Activated T-cell treated with anti-CD3 and anti-CD28 coated beads, Interleukin-2, amount 50 U/mL, for 4 hours (primary cell): ENCODE results near the gene BRAF. TPM values are rescaled to one million over a fixed set of nuclear protein-coding genes. Genes with fewer than 3 reads are reported as not detected.

Experiments
- ATAC-seq, 2 donors: fragments of 200-7000 bp; cut with Tn5 transposase; one replicate each; pipeline ENCODE4 v1.10.0; 2021
- DNase-seq: peaks from one replicate; pipeline ENCODE4 v3.0.0-alpha.2; 2020
- H3K27me3 Mint-ChIP-seq: one replicate; pipeline ENCODE4 v1.8.0; 2021; ENCODE audit warnings: low read depth, mixed read lengths
- H3K36me3 Mint-ChIP-seq: one replicate; pipeline ENCODE4 v1.8.0; 2022; ENCODE audit warnings: mixed read lengths; ENCODE audit not compliant: insufficient read depth
- H3K4me1 Mint-ChIP-seq: one replicate; pipeline ENCODE4 v1.8.0; 2021; ENCODE audit warnings: low read depth, mixed read lengths
- H3K4me3 Mint-ChIP-seq: one replicate; pipeline ENCODE4 v1.8.0; 2021; ENCODE audit warnings: mild to moderate bottlenecking, moderate library complexity, mixed read lengths
- H3K9me3 Mint-ChIP-seq: one replicate; pipeline ENCODE4 v1.8.0; 2021; ENCODE audit warnings: mixed read lengths
- total RNA-seq, 3 donors: library from RNA; stranded (reverse); gene quantifications; one replicate each; pipeline ENCODE4 v1.2.1, GENCODE V29; 2021

Gene BRAF
- total RNA-seq, 3 donors from 2014 or later, result 27.2 to 29.7 (median 27.8) TPM

DNA sequence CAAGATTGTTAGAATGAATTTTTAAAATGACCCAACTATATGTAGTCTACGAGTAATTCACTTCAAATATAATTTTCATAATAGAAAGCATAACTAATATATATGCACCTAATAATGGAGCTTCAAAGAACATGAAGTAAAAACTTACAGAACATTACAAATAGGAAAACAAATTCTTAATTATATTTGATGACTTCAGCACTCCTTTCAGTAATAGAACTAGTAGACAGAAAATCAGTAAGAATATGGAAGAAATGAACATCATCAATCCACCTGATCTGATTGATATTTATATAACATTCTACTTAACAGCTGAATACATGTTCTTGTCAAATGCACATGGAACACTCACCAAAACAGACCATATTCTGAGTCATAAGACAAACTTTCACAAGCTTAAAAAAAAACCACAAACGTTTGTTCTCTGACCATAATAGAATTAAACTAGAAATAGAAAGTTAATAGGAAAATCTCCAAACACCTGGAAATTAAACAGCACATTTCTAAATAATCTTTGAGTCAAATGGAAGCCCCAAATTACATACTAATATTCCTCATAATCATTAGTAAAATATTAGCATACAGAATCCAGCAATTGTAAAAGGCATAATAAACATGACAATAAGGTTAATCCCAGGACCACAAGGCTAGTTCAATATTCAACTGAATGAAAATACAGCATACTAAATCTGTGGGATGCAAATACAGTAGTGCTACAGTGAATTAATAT, 48.0 kb downstream of the BRAF start:
- no peaks in the 10 kb centered on the region for H3K9me3 Mint-ChIP-seq

DNA sequence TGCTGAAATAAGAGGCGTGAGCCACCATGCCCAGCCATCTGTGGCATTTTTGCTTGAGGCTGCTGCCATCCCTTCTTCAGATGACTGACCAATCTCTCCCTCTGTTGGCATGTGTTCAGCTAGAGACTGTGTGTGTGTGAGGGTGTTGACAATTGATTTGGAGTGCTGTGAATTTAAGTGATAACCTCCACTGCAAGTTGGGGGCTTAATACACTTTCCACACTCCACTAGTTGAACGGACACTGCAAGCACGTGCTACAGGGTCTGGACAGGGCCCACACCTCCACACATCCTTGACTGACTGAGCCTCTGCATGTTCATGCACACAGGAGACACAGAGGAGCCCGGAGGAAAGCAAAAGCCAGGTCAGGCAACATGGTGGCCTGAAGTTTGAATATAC, 51.3 kb downstream of the BRAF start:
- ATAC-seq, result no peak
- peaks cover 15% of the 10 kb centered on the region for H3K36me3 Mint-ChIP-seq
- H3K4me1 Mint-ChIP-seq, result peaks cover 57% of the 10 kb centered on the region
- H3K9me3 Mint-ChIP-seq, result no peaks in the 10 kb centered on the region
- no peak for DNase-seq
- no peaks in the 10 kb centered on the region for H3K27me3 Mint-ChIP-seq
- H3K4me3 Mint-ChIP-seq, result no peak overlapping the region

More for the DNA sequence above, 48.0 kb downstream of the BRAF start:
- DNase-seq (no peak), ATAC-seq (peak in 1 of 2 donors; percentile 65)
- H3K36me3 Mint-ChIP-seq, result peaks cover 21% of the 10 kb centered on the region
- no peaks in the 10 kb centered on the region for H3K27me3 Mint-ChIP-seq
- peaks cover 54% of the 10 kb centered on the region for H3K4me1 Mint-ChIP-seq
- H3K4me3 Mint-ChIP-seq, result no peak overlapping the region

DNA sequence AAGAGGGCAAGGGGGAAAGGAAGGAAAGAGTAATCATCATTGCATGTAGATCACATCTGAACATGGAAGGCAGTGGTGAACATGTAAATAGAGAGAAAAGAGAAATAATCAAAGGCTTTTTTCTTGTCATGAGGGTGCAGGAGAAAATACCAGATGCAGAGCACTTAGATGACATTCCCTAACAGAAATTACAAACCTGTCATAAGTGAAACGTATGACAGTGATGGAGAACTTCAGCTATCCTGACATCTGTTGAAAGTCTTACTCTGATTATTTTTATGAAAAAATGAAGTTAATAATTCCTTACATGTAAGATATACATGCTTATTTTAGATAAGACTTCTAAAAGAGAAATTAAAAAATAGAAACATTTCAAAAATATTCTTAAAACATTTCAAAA, 54.7 kb downstream of the BRAF start:
- Mint-ChIP-seq H3K27me3 (no peaks in the 10 kb centered on the region), H3K36me3 (peaks cover 11% of the 10 kb centered on the region), H3K4me3 (no peak overlapping the region), H3K9me3 (no peaks in the 10 kb centered on the region), H3K4me1 (peaks cover 40% of the 10 kb centered on the region)
- ATAC-seq (no peak), DNase-seq (no peak)

DNA sequence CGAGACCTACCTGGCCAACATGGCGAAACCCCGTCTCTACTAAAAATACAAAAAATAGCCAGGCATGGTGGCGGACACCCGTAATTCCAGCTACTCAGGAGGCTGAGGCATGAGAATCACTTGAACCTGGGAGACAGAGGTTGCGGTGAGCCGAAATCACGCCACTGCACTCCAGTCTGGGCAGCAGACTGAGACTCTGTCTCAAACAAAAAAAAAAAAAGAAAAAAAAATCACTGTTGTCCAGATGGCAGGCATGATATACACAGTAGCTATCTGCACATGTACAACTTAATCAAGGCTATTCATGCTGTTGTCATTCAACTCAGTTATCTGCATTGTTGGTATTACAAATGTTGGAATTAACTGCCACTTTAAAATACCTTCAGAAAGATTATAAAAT, 55.3 kb downstream of the BRAF start:
- peaks cover 4% of the 10 kb centered on the region for H3K9me3 Mint-ChIP-seq
- H3K4me1 Mint-ChIP-seq, result peaks cover 42% of the 10 kb centered on the region
- DNase-seq, result no peak
- H3K4me3 Mint-ChIP-seq, result no peak overlapping the region
- peaks cover 12% of the 10 kb centered on the region for H3K36me3 Mint-ChIP-seq
- no peaks in the 10 kb centered on the region for H3K27me3 Mint-ChIP-seq
- no peak for ATAC-seq

DNA sequence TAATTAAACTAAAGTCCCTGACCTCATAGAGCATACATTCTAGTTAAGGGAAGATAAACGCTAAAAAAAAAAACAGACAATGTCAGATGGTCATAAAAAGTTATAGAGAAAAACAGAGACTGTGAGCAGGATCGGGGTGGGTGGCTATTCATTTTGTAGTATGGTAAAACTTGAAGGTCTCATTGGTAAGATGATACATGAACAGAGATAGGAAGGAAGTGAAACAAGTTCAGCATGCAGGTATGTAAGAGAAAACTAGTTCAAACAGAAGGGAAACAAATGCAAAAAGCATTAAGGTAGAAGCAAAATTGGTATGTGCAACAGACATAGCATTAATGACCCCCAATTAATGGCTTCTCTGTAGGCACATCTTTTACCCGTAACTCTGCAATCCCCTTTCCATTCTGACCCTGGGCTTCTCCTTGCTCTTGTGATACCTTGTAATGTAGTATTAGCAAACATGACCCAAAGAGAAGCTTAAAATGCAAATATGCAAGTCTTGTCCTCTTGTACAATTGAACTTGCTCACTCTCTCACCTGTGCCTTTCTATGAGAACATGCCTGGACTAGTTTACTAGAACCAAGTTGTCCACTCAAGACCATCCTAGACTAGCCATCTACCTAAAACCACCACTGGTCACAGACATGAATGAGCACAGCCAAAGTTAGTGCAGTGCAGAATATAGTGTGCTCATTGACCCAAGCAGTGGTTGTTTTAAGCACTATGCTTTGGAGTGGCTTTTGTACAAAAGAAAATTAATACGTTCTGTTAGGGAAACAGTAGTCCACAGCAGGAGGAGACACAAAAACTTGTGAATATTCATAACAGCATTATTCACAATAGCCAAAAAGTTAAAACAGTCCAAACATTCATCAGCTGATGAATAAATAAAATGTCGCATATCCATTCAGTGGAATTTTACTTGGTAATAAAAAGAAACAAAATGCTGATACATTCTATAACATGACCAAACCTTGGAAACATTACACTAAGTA, 57.0 kb downstream of the BRAF start:
- peaks cover 17% of the 10 kb centered on the region for H3K36me3 Mint-ChIP-seq
- H3K4me3 Mint-ChIP-seq, result no peak overlapping the region
- DNase-seq (no peak), ATAC-seq (no peak)
- H3K9me3 Mint-ChIP-seq, result peaks cover 8% of the 10 kb centered on the region
- H3K4me1 Mint-ChIP-seq, result peaks cover 48% of the 10 kb centered on the region
- H3K27me3 Mint-ChIP-seq, result no peaks in the 10 kb centered on the region

DNA sequence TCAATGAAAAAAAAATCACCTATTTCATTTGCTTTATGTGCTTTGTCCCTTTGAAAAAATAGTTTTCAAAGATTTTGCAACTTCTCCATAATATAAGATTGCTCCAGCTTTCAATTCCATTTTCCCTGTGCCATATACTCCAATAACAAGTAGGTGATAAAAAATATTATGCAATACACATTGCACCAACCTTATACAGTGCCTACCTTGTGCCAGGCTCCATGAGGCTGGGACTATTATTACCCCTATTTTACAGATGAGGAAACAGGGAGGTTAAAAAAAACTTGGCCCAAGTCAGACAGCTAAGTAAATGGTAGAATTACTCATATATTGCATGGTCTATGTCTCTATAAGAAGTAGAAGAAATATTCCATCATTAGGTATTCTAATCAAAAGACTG, 57.8 kb downstream of the BRAF start:
- Mint-ChIP-seq H3K9me3 (peaks cover 8% of the 10 kb centered on the region), H3K4me1 (peaks cover 49% of the 10 kb centered on the region), H3K36me3 (peaks cover 17% of the 10 kb centered on the region), H3K27me3 (no peaks in the 10 kb centered on the region), H3K4me3 (no peak overlapping the region)
- no peak for DNase-seq
- ATAC-seq, result no peak

DNA sequence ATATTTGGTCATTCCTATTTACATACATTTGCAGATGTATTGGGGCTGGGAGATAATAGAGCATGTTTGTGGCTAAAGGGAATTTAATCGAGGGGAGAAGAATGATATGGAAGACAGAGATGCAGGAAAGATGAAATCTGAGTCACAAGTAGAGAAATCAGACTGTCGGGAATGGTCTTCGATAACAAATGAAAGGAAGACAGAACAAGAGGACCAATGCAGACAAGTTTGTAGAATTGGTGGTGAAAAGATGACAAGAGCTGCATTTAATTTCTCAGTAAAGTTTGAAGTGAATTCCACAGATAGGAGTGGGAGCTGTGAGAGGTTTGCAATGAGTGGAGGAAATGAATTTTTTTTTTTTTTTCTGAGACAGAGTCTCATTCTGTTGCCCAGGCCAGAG, 60.0 kb downstream of the BRAF start:
- Mint-ChIP-seq H3K9me3 (peaks cover 8% of the 10 kb centered on the region), H3K4me1 (peaks cover 49% of the 10 kb centered on the region)
- no peak for DNase-seq

DNA sequence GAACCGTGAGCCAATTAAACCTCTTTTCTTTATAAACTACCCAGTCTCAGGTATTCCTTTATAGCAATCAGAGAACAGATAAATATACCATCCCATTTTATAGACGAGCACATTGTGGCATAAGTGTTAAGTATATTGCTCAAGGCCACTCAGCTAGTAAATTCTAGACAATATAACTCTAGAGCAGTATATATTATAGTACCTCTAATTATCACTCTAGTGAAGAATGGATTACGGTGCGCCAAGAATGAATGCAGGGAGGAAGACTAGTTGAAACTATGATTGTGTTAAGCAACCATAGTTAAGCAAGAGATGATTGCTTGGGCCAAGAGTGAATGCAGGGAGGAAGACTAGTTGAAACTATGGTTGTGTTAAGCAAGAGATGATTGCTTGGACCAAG, 60.9 kb downstream of the BRAF start:
- H3K27me3 Mint-ChIP-seq, result no peaks in the 10 kb centered on the region
- ATAC-seq, result no peak
- H3K4me1 Mint-ChIP-seq, result peaks cover 47% of the 10 kb centered on the region
- DNase-seq, result no peak
- H3K9me3 Mint-ChIP-seq, result peaks cover 8% of the 10 kb centered on the region
- H3K36me3 Mint-ChIP-seq, result peaks cover 15% of the 10 kb centered on the region
- H3K4me3 Mint-ChIP-seq, result no peak overlapping the region

More for the DNA sequence above, 60.0 kb downstream of the BRAF start:
- no peaks in the 10 kb centered on the region for H3K27me3 Mint-ChIP-seq
- no peak for ATAC-seq
- H3K36me3 Mint-ChIP-seq, result peaks cover 15% of the 10 kb centered on the region
- no peak overlapping the region for H3K4me3 Mint-ChIP-seq

DNA sequence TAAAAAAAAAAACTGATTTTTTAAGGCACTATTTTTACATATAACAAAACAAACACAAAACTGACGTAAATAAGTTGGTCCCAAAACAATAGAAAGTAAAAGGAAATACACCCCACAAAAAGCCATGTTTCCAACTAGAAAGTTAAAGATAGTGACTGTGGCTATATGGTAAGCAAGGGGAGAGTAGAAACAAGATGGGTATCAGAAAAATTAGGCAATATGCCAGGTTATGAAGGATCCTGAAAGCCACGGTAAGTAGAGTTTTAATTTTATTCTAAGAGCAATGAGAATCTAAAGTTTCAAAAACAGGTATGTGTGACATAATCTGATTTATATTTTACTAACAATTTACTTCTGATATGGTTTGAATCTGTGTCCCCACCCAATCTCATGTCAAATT, 61.5 kb downstream of the BRAF start:
- peaks cover 15% of the 10 kb centered on the region for H3K36me3 Mint-ChIP-seq
- DNase-seq (no peak), ATAC-seq (no peak)
- no peak overlapping the region for H3K4me3 Mint-ChIP-seq
- H3K9me3 Mint-ChIP-seq, result peaks cover 8% of the 10 kb centered on the region
- H3K4me1 Mint-ChIP-seq, result peaks cover 43% of the 10 kb centered on the region
- no peaks in the 10 kb centered on the region for H3K27me3 Mint-ChIP-seq

DNA sequence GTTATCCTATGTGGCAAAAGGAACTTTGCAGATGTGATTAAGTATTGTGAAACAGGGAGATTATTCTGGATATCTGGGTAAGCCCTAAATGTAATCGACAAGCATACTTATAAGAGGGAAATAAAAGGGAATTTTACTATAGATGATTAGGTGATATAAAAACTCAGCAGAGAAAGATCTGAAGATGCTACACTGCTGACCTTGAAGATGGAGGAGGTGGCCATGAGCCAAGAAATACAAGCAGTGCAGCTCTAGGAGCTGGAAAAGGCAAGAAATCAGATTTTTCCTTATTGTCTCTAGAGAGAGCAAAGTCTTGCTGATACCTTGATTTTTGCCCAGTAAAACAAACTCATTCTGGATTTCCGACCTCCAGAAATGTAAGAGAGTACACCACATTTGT, 67.7 kb downstream of the BRAF start:
- peaks cover 37% of the 10 kb centered on the region for H3K4me1 Mint-ChIP-seq
- no peak for ATAC-seq
- no peak for DNase-seq
- H3K36me3 Mint-ChIP-seq, result peaks cover 3% of the 10 kb centered on the region
- no peaks in the 10 kb centered on the region for H3K9me3 Mint-ChIP-seq
- H3K4me3 Mint-ChIP-seq, result no peak overlapping the region
- H3K27me3 Mint-ChIP-seq, result no peaks in the 10 kb centered on the region

DNA sequence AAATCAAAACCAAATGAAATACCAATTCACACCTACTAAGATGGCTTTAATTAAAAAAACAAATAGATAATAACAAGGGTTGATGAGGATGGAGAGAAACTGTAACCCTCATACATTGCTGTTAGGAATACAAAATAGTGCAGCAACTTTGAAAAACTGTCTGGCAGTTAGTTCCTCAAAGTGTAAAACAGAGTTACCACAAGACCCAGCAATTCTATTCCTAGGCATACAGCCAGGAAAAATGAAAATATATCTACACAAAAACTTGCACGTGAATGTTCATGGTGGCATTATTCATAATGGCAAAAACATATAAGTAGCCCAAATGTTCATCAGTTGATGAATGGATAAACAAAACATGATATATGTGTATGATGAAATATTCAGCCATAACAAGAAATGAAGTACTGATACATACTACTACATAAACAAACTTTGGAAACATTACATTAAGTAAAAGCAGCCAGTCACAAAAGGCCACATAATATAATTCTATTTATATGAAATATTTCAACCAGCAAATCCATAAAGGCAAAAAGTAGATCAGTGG, 83.5 kb downstream of the BRAF start:
- DNase-seq (no peak), ATAC-seq (no peak)
- H3K9me3 Mint-ChIP-seq, result no peaks in the 10 kb centered on the region
- no peak overlapping the region for H3K4me3 Mint-ChIP-seq
- peaks cover 4% of the 10 kb centered on the region for H3K4me1 Mint-ChIP-seq
- H3K36me3 Mint-ChIP-seq, result peaks cover 26% of the 10 kb centered on the region
- H3K27me3 Mint-ChIP-seq, result no peaks in the 10 kb centered on the region

DNA sequence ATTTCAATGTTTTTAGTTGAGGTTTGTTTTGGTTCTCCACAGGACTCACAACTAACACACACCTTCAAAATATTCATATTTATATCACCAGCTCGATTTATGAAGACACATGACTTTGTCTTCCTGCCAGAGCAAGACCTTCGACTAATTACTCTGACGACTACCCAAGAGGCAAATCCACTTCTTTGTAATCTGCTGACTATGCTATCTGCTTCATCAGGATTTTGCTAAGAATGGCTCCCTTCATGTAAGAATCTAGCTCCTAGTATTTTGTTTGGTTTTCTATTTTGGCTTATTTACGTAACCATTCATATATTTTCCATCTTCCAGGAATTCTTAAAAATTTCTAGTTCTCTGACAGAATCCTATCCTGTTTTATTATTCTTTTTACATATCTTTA, 93.0 kb downstream of the BRAF start:
- Mint-ChIP-seq H3K9me3 (no peaks in the 10 kb centered on the region), H3K36me3 (peaks cover 41% of the 10 kb centered on the region), H3K4me3 (no peak overlapping the region), H3K27me3 (no peaks in the 10 kb centered on the region), H3K4me1 (no peaks in the 10 kb centered on the region)
- DNase-seq (no peak), ATAC-seq (no peak)

DNA sequence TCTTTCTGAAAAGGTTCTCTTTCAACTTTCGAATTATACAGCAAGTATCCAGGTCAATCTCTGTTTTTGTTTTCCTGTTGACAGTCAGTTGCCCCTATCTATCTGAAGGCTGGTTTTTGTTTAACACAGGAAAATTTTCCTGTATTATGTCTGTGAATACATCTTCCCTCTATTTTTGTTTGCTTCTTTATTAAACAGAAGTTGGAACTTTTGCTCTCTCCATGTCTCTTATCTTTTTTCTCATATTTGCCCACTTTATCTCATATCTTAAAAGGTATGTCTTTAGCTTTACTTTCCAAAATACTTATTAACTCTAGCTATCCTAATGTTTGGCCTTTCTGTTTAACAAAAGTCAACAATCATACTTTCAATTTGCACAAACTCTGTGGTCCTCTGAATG, 95.0 kb downstream of the BRAF start:
- H3K4me3 Mint-ChIP-seq, result no peak overlapping the region
- no peaks in the 10 kb centered on the region for H3K27me3 Mint-ChIP-seq
- H3K9me3 Mint-ChIP-seq, result no peaks in the 10 kb centered on the region
- peaks cover 43% of the 10 kb centered on the region for H3K36me3 Mint-ChIP-seq
- DNase-seq (no peak), ATAC-seq (no peak)
- no peaks in the 10 kb centered on the region for H3K4me1 Mint-ChIP-seq

DNA sequence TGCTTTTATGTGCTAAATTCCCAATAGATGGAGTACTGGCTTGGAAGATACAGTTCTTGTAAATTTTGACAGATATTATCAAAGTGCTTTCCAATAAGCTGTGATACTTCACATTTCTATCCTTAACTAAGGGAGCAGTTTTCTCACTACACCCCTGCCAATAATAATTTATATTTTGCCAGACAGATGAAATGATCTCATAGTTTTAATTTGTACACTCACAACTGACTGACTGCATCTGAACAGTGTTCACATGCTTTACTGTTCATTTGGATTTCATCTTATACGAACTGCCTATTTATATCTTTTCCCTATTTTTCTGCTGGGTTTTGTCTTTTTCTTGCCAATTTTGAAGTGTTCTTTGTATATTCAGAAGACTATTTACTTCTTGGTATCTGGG, 96.0 kb downstream of the BRAF start:
- ATAC-seq (no peak), DNase-seq (no peak)
- Mint-ChIP-seq H3K4me1 (no peaks in the 10 kb centered on the region), H3K36me3 (peaks cover 35% of the 10 kb centered on the region), H3K4me3 (no peak overlapping the region), H3K9me3 (no peaks in the 10 kb centered on the region), H3K27me3 (no peaks in the 10 kb centered on the region)
